A673 (cell line): ENCODE data around the gene ABHD6. TPM values are rescaled to one million over a fixed set of nuclear protein-coding genes. Genes with fewer than 3 reads are reported as not detected.
A peak's percentile ranks its signal among the peaks of the same experiment; 100 is the strongest.

Experiments used
- BruUV-seq: library from RNA; stranded (reverse); fragments of 400-500 nt; replicated peaks from 2 replicates; lab custom pipeline; 2021; lab: Mats Ljungman, UMichigan
- CTCF ChIA-PET: fragments of 300-600 bp; sonication (Branson Sonifier 250); formaldehyde crosslinking; loops from one replicate; lab custom pipeline; 2022; ENCODE audit warnings: antibody characterized with exemption; lab: Charles Lee
- POLR2A ChIA-PET: fragments of 300-600 bp; sonication (Branson Sonifier 250); formaldehyde crosslinking; loops from one replicate; lab custom pipeline; 2022; ENCODE audit warnings: antibody characterized with exemption; ENCODE audit not compliant: low non-redundant PET; lab: Charles Lee
- DNase-seq: peaks from one replicate; pipeline ENCODE4 v3.0.0-alpha.2; 2015; ENCODE audit warnings: low spot score
- H3K27ac ChIP-seq: fragments of 200-600 bp; sonication (generic); 2 replicates; pipeline ENCODE4 v1.5.1; 2016; ENCODE audit warnings: mixed run types, low read depth, mild to moderate bottlenecking, mixed read lengths, antibody characterized with exemption, low read length; ENCODE audit not compliant: poor library complexity, severe bottlenecking
- H3K27me3 ChIP-seq: fragments of 200-600 bp; sonication (generic); replicated peaks from 2 replicates; pipeline ENCODE4 v1.6.1; 2017; ENCODE audit warnings: mixed run types, low read depth, mild to moderate bottlenecking, mixed read lengths, antibody characterized with exemption, low read length; ENCODE audit not compliant: insufficient read depth, poor library complexity
- H3K36me3 ChIP-seq: fragments of 200-600 bp; sonication (generic); 2 replicates; pipeline ENCODE4 v1.6.1; 2016; ENCODE audit warnings: mixed run types, mild to moderate bottlenecking, mixed read lengths, antibody characterized with exemption, low read length; ENCODE audit not compliant: insufficient read depth, poor library complexity, severe bottlenecking
- H3K4me1 ChIP-seq: fragments of 200-600 bp; sonication (generic); 2 replicates; pipeline ENCODE4 v1.6.1; 2017; ENCODE audit warnings: mixed run types, mild to moderate bottlenecking, mixed read lengths, antibody characterized with exemption, low read length; ENCODE audit not compliant: insufficient read depth, poor library complexity, severe bottlenecking
- H3K4me3 ChIP-seq: fragments of 200-600 bp; sonication (generic); 2 replicates; pipeline ENCODE4 v1.5.1; 2016; ENCODE audit warnings: low read depth, mixed run types, mild to moderate bottlenecking, mixed read lengths, low read length; ENCODE audit not compliant: poor library complexity, severe bottlenecking
- H3K9me3 ChIP-seq: fragments of 200-600 bp; sonication (generic); 2 replicates; pipeline ENCODE4 v1.6.1; 2016; ENCODE audit warnings: mixed run types, low read depth, mild to moderate bottlenecking, mixed read lengths, antibody characterized with exemption, low read length; ENCODE audit not compliant: poor library complexity, severe bottlenecking
- EZH2 ChIP-seq: fragments of 200-600 bp; sonication (generic); IDR thresholded peaks from 2 replicates; pipeline ENCODE4 v1.6.1; 2017; ENCODE audit warnings: borderline replicate concordance, low read depth, mild to moderate bottlenecking, mixed read lengths, antibody characterized with exemption, low read length; ENCODE audit not compliant: poor library complexity, severe bottlenecking
- intact Hi-C: fragments of 100-400 bp; cut with micrococcal nuclease; formaldehyde crosslinking; loops from one replicate; pipeline ENCODE4 v1.10.0; 2022; ENCODE audit not compliant: unreplicated experiment
- total RNA-seq: library from RNA; stranded (reverse); gene quantifications from 2 replicates; pipeline ENCODE4 v1.2.3, GENCODE V29; 2021
- TF ChIP-seq, protein P1 (sequence below): fragments of 300-800, 200-600 bp; sonication (generic); conservative IDR thresholded peaks from 2 replicates; pipeline ENCODE4 v1.5.1; 2017; ENCODE audit warnings: low read depth, mild to moderate bottlenecking, antibody characterized with exemption, low read length, moderate library complexity, mixed read lengths

ABHD6 gene
- total RNA-seq, 1 experiment from 2014 or later, result 155 TPM

- no peak for DNase-seq
- TF ChIP-seq, protein P1, sequence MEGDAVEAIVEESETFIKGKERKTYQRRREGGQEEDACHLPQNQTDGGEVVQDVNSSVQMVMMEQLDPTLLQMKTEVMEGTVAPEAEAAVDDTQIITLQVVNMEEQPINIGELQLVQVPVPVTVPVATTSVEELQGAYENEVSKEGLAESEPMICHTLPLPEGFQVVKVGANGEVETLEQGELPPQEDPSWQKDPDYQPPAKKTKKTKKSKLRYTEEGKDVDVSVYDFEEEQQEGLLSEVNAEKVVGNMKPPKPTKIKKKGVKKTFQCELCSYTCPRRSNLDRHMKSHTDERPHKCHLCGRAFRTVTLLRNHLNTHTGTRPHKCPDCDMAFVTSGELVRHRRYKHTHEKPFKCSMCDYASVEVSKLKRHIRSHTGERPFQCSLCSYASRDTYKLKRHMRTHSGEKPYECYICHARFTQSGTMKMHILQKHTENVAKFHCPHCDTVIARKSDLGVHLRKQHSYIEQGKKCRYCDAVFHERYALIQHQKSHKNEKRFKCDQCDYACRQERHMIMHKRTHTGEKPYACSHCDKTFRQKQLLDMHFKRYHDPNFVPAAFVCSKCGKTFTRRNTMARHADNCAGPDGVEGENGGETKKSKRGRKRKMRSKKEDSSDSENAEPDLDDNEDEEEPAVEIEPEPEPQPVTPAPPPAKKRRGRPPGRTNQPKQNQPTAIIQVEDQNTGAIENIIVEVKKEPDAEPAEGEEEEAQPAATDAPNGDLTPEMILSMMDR, result no peak
- no peak for TF ChIP-seq EZH2
- Histone ChIP-seq H3K9me3 (no peaks in the 10 kb centered on the region), H3K4me1 (peaks cover 51% of the 10 kb centered on the region), H3K27ac (no peak overlapping the region), H3K4me3 (no peak overlapping the region), H3K27me3 (no peaks in the 10 kb centered on the region), H3K36me3 (peaks cover 79% of the 10 kb centered on the region)
- ChIA-PET POLR2A (no interaction called here), CTCF (no interaction called here)
- intact Hi-C loops, result no loop called here
- BruUV-seq, result no TSS peak
Observed at GRCh38 chr3:58256061-58256460, 18.5 kb downstream of the ABHD6 start.

GRCh38 chr3:58256511-58256910, 18.9 kb downstream of the ABHD6 start:
- Histone ChIP-seq H3K4me1 (peaks cover 47% of the 10 kb centered on the region), H3K9me3 (no peaks in the 10 kb centered on the region), H3K27me3 (no peaks in the 10 kb centered on the region), H3K4me3 (no peak overlapping the region), H3K27ac (no peak overlapping the region), H3K36me3 (peaks cover 83% of the 10 kb centered on the region)
- ChIA-PET CTCF (no interaction called here), POLR2A (no interaction called here)
- TF ChIP-seq EZH2, result no peak
- TF ChIP-seq, protein P1, result no peak
- intact Hi-C loops, result no loop called here
- no peak for DNase-seq
- BruUV-seq, result no TSS peak

GRCh38 chr3:58258392-58259055, 20.9 kb downstream of the ABHD6 start:
- H3K27ac ChIP-seq, result peak overlapping the region; percentile 63
- intact Hi-C loops, result no loop called here
- ChIA-PET POLR2A (no interaction called here), CTCF (no interaction called here)
- no peak for DNase-seq
- H3K4me3 ChIP-seq, result no peak overlapping the region
- H3K27me3 ChIP-seq, result no peaks in the 10 kb centered on the region
- TF ChIP-seq EZH2, result no peak
- TF ChIP-seq, protein P1, result no peak
- no peaks in the 10 kb centered on the region for H3K9me3 ChIP-seq
- peaks cover 79% of the 10 kb centered on the region for H3K36me3 ChIP-seq
- no TSS peak for BruUV-seq
- peaks cover 28% of the 10 kb centered on the region for H3K4me1 ChIP-seq
